ENCODE results near the gene SETD4. TPM values are rescaled to one million over a fixed set of nuclear protein-coding genes. Genes with fewer than 3 reads are reported as not detected.

The SETD4 gene
- total and polyA plus RNA-seq, 2 of the 13 experiments (the other 11 are each of a cell fraction or from before 2014, with no cell fraction given): 7.1 to 14.4 TPM

- TF ChIP-seq HOMEZ (CRISPR knock-in tag; IDR thresholded peaks at IDR 0.05; ENCODE audit: low read depth): 0 out of 2 replicates have a peak, but pooled peaks have one; percentile 14
- no peak for TF ChIP-seq IKZF1 (IDR thresholded peaks at IDR 0.05)
- TF ChIP-seq ARID5B (CRISPR knock-in tag; IDR thresholded peaks at IDR 0.05): no peak
- peak; percentile 99 for TF ChIP-seq HOXA3 (CRISPR knock-in tag; IDR thresholded peaks at IDR 0.05)
- TF ChIP-seq ATF7 (IDR thresholded peaks at IDR 0.05): no peak
- TF ChIP-seq ATF7 (CRISPR knock-in tag; IDR thresholded peaks at IDR 0.05): no peak
- no peak for TF ChIP-seq MTA3 (CRISPR knock-in tag; IDR thresholded peaks at IDR 0.05)
- no peak for TF ChIP-seq ZNF20 (CRISPR knock-in tag; IDR thresholded peaks at IDR 0.05)
- TF ChIP-seq ZNF883 (CRISPR knock-in tag; IDR thresholded peaks at IDR 0.05; ENCODE audit: not compliant biosample characterization): peak; percentile 38
- 0 out of 2 replicates have a peak, but pooled peaks have one; percentile 57 for TF ChIP-seq UBTF (CRISPR knock-in tag; IDR thresholded peaks at IDR 0.05)
- no peak for TF ChIP-seq FOSL1 (CRISPR knock-in tag; IDR thresholded peaks at IDR 0.05; ENCODE audit: borderline replicate concordance)
- TF ChIP-seq CEBPB (IDR thresholded peaks at IDR 0.05; ENCODE audit: borderline replicate concordance, low read depth, low read length): peak; percentile 59; the same call in 1 of the 2 replicates
- TF ChIP-seq NFAT5 (CRISPR knock-in tag; IDR thresholded peaks at IDR 0.05): no peak
- no peak for TF ChIP-seq SOX13 (IDR thresholded peaks at IDR 0.05)
- TF ChIP-seq SOX13 (CRISPR knock-in tag; conservative IDR thresholded peaks at IDR 0.05 in 1 of 2, IDR thresholded peaks at IDR 0.05 in 1 of 2): peak in 1 of 2 experiments; percentile 32; a peak in 2 of 4 replicates
- no peak for TF ChIP-seq NFKBIZ (CRISPR knock-in tag; IDR thresholded peaks at IDR 0.05)
Observed at GRCh38 chr21:36060159-36060921, at the start of gene SETD4 (continued).

Data from HepG2 (cell line).